HCT116 (cell line): ENCODE results near the gene SLC29A1. TPM values are rescaled to one million over a fixed set of nuclear protein-coding genes. Genes with fewer than 3 reads are reported as not detected.

Experiments used
- ATAC-seq: fragments of 200-7000 bp; cut with Tn5 transposase; 2 replicates; pipeline ENCODE4 v1.9.1; 2020; ENCODE audit warnings: mild to moderate bottlenecking, moderate library complexity
- BruUV-seq: library from RNA; stranded (reverse); fragments of 400-500 nt; replicated peaks from 2 replicates; lab custom pipeline; 2021; lab: Mats Ljungman, UMichigan
- CTCF ChIA-PET: fragments of 300-600 bp; sonication (Branson Sonifier 250); formaldehyde crosslinking; loops from one replicate; lab custom pipeline; 2021; ENCODE audit warnings: antibody characterized with exemption; lab: Charles Lee
- POLR2A ChIA-PET: fragments of 300-600, 350-600 bp; sonication (Branson Sonifier 250); formaldehyde crosslinking; loops from one replicate; lab custom pipeline; 2021; ENCODE audit warnings: antibody characterized with exemption; lab: Charles Lee
- RAD21 ChIA-PET, 2 experiments: fragments of 300-600 bp; sonication (Branson Sonifier 250); formaldehyde crosslinking; loops; one replicate each; lab custom pipeline; 2023; ENCODE audit warnings: low total read pairs in 2 of 2; ENCODE audit not compliant: uncharacterized antibody in 2 of 2, unreplicated experiment in 2 of 2, low non-redundant PET in 1 of 2; lab: Charles Lee
- DNase-seq: peaks from one replicate; pipeline ENCODE4 v3.0.0-alpha.2; 2010; ENCODE audit warnings: low read depth, low spot score
- H2AFZ ChIP-seq: fragments of 200-600 bp; shearing (Covaris generic), sonication (generic); 2 replicates; pipeline ENCODE4 v1.6.1; 2017; ENCODE audit warnings: low read depth, mixed run types, mixed read lengths, antibody characterized with exemption, low read length; ENCODE audit not compliant: poor library complexity, severe bottlenecking
- H3K27ac ChIP-seq: 2 replicates; pipeline ENCODE4 v1.5.1; 2012; ENCODE audit warnings: low read depth, low read length
- H3K27me3 ChIP-seq: fragments of 200-600 bp; sonication (generic); 2 replicates; pipeline ENCODE4 v1.6.1; 2016; ENCODE audit warnings: mixed run types, low read length, mixed read lengths; ENCODE audit not compliant: insufficient read depth
- H3K36me3 ChIP-seq, 2 experiments: fragments of 200-500 bp in 1 of 2; fragments of 200-600 bp in 1 of 2; sonication (Bioruptor generic) in 1 of 2; sonication (generic) in 1 of 2; 2 replicates each; pipeline versions ENCODE4 v1.5.1 to v1.6.1; 2014 to 2016; ENCODE audit warnings: low read length in 2 of 2, inconsistent platforms in 1 of 2, mixed read lengths in 1 of 2, mixed run types in 1 of 2; ENCODE audit not compliant: insufficient read depth in 2 of 2, control insufficient read depth in 1 of 2
- H3K4me1 ChIP-seq, 2 experiments: fragments of 200-600 bp in 1 of 2; sonication (generic) in 1 of 2; 2 replicates each; pipeline versions ENCODE4 v1.5.1 to v1.6.1; 2012 to 2017; ENCODE audit warnings: low read length in 2 of 2, inconsistent platforms in 1 of 2, mild to moderate bottlenecking in 1 of 2, mixed read lengths in 1 of 2, mixed run types in 1 of 2, moderate library complexity in 1 of 2; ENCODE audit not compliant: insufficient read depth in 2 of 2, control insufficient read depth in 1 of 2
- H3K4me2 ChIP-seq: fragments of 200-600 bp; sonication (generic); 2 replicates; pipeline ENCODE4 v1.6.1; 2017; ENCODE audit warnings: mixed run types, low read length, mixed read lengths
- H3K4me3 ChIP-seq, 2 experiments: fragments of 200-600 bp in 1 of 2; sonication (generic) in 1 of 2; replicated peaks in 1 of 2; 2 replicates each; pipeline ENCODE4 v1.5.1; 2011 to 2016; ENCODE audit warnings: low read length in 2 of 2, control low read depth in 1 of 2, low read depth in 1 of 2, mild to moderate bottlenecking in 1 of 2, mixed read lengths in 1 of 2, mixed run types in 1 of 2
- H3K79me2 ChIP-seq: fragments of 200-600 bp; sonication (generic); 2 replicates; pipeline ENCODE4 v1.6.1; 2017; ENCODE audit warnings: mild to moderate bottlenecking, mixed run types, low read length, moderate library complexity, mixed read lengths; ENCODE audit not compliant: insufficient read depth
- H3K9ac ChIP-seq: fragments of 200-600 bp; sonication (generic); 2 replicates; pipeline ENCODE4 v1.6.1; 2016; ENCODE audit warnings: low read length, mixed read lengths
- H3K9me2 ChIP-seq: fragments of 200-600 bp; sonication (generic), shearing (Covaris generic); 2 replicates; pipeline ENCODE4 v1.6.1; 2017; ENCODE audit warnings: mixed run types, mild to moderate bottlenecking, moderate library complexity; ENCODE audit not compliant: insufficient read depth
- H3K9me3 ChIP-seq, 2 experiments: fragments of 200-500 bp in 1 of 2; fragments of 200-600 bp in 1 of 2; sonication (Bioruptor generic) in 1 of 2; sonication (generic) in 1 of 2; 2 replicates each; pipeline ENCODE4 v1.6.1; 2014 to 2017; ENCODE audit warnings: low read length in 2 of 2, mixed read lengths in 2 of 2, inconsistent platforms in 1 of 2, low read depth in 1 of 2, mild to moderate bottlenecking in 1 of 2, mixed run types in 1 of 2, moderate library complexity in 1 of 2; ENCODE audit not compliant: control insufficient read depth in 1 of 2, insufficient read depth in 1 of 2
- H4K20me1 ChIP-seq: fragments of 200-600 bp; sonication (generic), shearing (Covaris generic); 2 replicates; pipeline ENCODE4 v1.6.1; 2017; ENCODE audit warnings: mixed run types, mild to moderate bottlenecking, moderate library complexity; ENCODE audit not compliant: insufficient read depth
- CEBPB ChIP-seq: IDR thresholded peaks from 2 replicates; pipeline ENCODE4 v1.6.1; 2012; ENCODE audit warnings: low read depth
- EGR1 ChIP-seq: IDR thresholded peaks from 2 replicates; pipeline ENCODE4 v1.6.1; 2012; ENCODE audit warnings: low read depth
- ELF1 ChIP-seq: IDR thresholded peaks from 2 replicates; pipeline ENCODE4 v1.6.1; 2012; ENCODE audit warnings: low read depth, borderline replicate concordance
- EZH2 ChIP-seq: fragments of 200-600 bp; sonication (generic); IDR thresholded peaks from 2 replicates; pipeline ENCODE4 v1.6.1; 2017; ENCODE audit warnings: antibody characterized with exemption, mixed run types
- EZH2phosphoT487 ChIP-seq: fragments of 200-600 bp; IDR thresholded peaks from 2 replicates; pipeline ENCODE4 v1.6.1; 2018; ENCODE audit warnings: antibody characterized with exemption, borderline replicate concordance
- FOSL1 ChIP-seq: IDR thresholded peaks from 2 replicates; pipeline ENCODE4 v1.6.1; 2012; ENCODE audit warnings: low read depth
- JUND ChIP-seq: IDR thresholded peaks from 2 replicates; pipeline ENCODE4 v1.6.1; 2012
- POLR2A ChIP-seq: IDR thresholded peaks from 2 replicates; pipeline ENCODE4 v1.7.0; 2011; ENCODE audit warnings: borderline replicate concordance; ENCODE audit not compliant: insufficient read depth, insufficient read length; ENCODE audit errors: extremely low read depth
- POLR2AphosphoS5 ChIP-seq: IDR thresholded peaks from 2 replicates; pipeline ENCODE4 v1.6.1; 2011; ENCODE audit warnings: mild to moderate bottlenecking, low read depth, low read length, moderate library complexity
- RAD21 ChIP-seq: IDR thresholded peaks from 2 replicates; pipeline ENCODE4 v1.6.1; 2012; ENCODE audit warnings: low read depth, mild to moderate bottlenecking
- SP1 ChIP-seq: IDR thresholded peaks from 2 replicates; pipeline ENCODE4 v1.6.1; 2012; ENCODE audit warnings: low read depth
- SRF ChIP-seq: IDR thresholded peaks from 2 replicates; pipeline ENCODE4 v1.6.1; 2012; ENCODE audit warnings: low read depth
- TCF7L2 ChIP-seq: IDR thresholded peaks from 2 replicates; pipeline ENCODE4 v1.7.0; 2011; ENCODE audit warnings: borderline replicate concordance, inconsistent platforms; ENCODE audit not compliant: insufficient read depth, insufficient read length; ENCODE audit errors: extremely low read depth
- ZFX ChIP-seq: fragments of 450-650 bp; IDR thresholded peaks from 2 replicates; pipeline ENCODE4 v1.6.1; 2017
- ZNF274 ChIP-seq: fragments of 200-500 bp; sonication (Bioruptor generic); IDR thresholded peaks from 2 replicates; pipeline ENCODE4 v1.6.1; 2014; ENCODE audit warnings: mild to moderate bottlenecking, low read depth, low read length, inconsistent platforms
- intact Hi-C: fragments of 100-400 bp; cut with micrococcal nuclease; formaldehyde crosslinking; loops from 2 replicates; pipeline ENCODE4 v1.10.0; 2022
- total RNA-seq: library from RNA; stranded (reverse); gene quantifications from one replicate; pipeline ENCODE4 v1.2.1, GENCODE V29; 2021; ENCODE audit not compliant: unreplicated experiment
- TF ChIP-seq, protein P1 (sequence below): IDR thresholded peaks from 2 replicates; pipeline ENCODE4 v1.6.1; 2012; ENCODE audit warnings: low read depth
- TF ChIP-seq, protein P2 (sequence below), 3 experiments: fragments of 200-600 bp in 1 of 3; sonication (generic) in 1 of 3; IDR thresholded peaks in 2 of 3; conservative IDR thresholded peaks in 1 of 3; 2 replicates each; pipeline ENCODE4 v1.5.1; 2012 to 2017; ENCODE audit warnings: low read depth in 2 of 3, low read length in 2 of 3, antibody characterized with exemption in 1 of 3, borderline replicate concordance in 1 of 3, control low read depth in 1 of 3, mild to moderate bottlenecking in 1 of 3, mixed read lengths in 1 of 3, mixed run types in 1 of 3, moderate library complexity in 1 of 3; ENCODE audit not compliant: insufficient read depth in 1 of 3
- TF ChIP-seq, protein P3 (sequence below): IDR thresholded peaks from 2 replicates; pipeline ENCODE4 v1.6.1; 2012
- TF ChIP-seq, protein P4 (sequence below): IDR thresholded peaks from 2 replicates; pipeline ENCODE4 v1.6.1; 2011; ENCODE audit warnings: mild to moderate bottlenecking, low read length, moderate library complexity; ENCODE audit not compliant: insufficient replicate concordance; ENCODE audit errors: extremely low read depth
- TF ChIP-seq, protein P5 (sequence below): IDR thresholded peaks from 2 replicates; pipeline ENCODE4 v1.6.1; 2012

SLC29A1 gene
- total RNA-seq, 1 experiment from 2014 or later: 67.6 TPM

DNA sequence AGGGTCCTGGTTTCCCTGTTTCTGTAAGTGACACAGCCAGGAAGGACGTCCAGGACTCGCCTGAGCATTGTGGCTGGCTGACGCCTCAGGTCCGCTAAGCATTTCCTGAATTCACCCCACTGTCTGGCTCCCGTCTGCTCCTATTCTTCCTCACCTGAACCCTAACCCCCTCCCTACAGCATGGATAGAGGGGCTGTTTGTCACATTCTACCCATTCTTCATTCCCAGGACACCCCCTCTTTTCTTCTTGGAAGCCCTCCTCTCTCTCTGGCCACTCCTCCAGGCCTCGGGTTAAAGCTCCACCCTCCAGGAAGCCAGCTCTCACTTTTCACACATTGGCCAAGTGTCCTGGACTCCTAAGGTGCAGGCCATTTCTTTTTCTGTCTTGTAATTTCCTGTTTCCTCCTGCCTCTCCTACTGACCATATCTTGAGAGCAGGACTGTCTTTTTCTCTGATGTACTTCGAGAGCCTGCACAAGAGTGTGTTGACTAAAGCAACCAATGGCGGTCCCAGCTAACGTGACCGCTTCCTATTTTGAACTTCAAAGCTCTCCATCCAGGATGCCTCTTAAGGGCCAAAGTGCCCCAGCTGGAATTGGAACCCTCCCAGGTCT, 30.9 kb upstream of the SLC29A1 start:
- no peak for TF ChIP-seq ZFX
- TF ChIP-seq TCF7L2: no peak
- TF ChIP-seq, protein P1, sequence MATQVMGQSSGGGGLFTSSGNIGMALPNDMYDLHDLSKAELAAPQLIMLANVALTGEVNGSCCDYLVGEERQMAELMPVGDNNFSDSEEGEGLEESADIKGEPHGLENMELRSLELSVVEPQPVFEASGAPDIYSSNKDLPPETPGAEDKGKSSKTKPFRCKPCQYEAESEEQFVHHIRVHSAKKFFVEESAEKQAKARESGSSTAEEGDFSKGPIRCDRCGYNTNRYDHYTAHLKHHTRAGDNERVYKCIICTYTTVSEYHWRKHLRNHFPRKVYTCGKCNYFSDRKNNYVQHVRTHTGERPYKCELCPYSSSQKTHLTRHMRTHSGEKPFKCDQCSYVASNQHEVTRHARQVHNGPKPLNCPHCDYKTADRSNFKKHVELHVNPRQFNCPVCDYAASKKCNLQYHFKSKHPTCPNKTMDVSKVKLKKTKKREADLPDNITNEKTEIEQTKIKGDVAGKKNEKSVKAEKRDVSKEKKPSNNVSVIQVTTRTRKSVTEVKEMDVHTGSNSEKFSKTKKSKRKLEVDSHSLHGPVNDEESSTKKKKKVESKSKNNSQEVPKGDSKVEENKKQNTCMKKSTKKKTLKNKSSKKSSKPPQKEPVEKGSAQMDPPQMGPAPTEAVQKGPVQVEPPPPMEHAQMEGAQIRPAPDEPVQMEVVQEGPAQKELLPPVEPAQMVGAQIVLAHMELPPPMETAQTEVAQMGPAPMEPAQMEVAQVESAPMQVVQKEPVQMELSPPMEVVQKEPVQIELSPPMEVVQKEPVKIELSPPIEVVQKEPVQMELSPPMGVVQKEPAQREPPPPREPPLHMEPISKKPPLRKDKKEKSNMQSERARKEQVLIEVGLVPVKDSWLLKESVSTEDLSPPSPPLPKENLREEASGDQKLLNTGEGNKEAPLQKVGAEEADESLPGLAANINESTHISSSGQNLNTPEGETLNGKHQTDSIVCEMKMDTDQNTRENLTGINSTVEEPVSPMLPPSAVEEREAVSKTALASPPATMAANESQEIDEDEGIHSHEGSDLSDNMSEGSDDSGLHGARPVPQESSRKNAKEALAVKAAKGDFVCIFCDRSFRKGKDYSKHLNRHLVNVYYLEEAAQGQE: no peak
- TF ChIP-seq, protein P2, sequence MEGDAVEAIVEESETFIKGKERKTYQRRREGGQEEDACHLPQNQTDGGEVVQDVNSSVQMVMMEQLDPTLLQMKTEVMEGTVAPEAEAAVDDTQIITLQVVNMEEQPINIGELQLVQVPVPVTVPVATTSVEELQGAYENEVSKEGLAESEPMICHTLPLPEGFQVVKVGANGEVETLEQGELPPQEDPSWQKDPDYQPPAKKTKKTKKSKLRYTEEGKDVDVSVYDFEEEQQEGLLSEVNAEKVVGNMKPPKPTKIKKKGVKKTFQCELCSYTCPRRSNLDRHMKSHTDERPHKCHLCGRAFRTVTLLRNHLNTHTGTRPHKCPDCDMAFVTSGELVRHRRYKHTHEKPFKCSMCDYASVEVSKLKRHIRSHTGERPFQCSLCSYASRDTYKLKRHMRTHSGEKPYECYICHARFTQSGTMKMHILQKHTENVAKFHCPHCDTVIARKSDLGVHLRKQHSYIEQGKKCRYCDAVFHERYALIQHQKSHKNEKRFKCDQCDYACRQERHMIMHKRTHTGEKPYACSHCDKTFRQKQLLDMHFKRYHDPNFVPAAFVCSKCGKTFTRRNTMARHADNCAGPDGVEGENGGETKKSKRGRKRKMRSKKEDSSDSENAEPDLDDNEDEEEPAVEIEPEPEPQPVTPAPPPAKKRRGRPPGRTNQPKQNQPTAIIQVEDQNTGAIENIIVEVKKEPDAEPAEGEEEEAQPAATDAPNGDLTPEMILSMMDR (IDR thresholded peaks at IDR 0.05 in 2 of 3, conservative IDR thresholded peaks at IDR 0.05 in 1 of 3; ENCODE audit: borderline replicate concordance in 1 of 3, insufficient read depth in 1 of 3, low read depth in 2 of 3, low read length in 2 of 3): no peak
- TF ChIP-seq CEBPB: no peak
- no peak for TF ChIP-seq JUND
- TF ChIP-seq, protein P3, sequence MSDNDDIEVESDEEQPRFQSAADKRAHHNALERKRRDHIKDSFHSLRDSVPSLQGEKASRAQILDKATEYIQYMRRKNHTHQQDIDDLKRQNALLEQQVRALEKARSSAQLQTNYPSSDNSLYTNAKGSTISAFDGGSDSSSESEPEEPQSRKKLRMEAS: no peak
- TF ChIP-seq EGR1: no peak
- TF ChIP-seq EZH2phosphoT487: no peak
- TF ChIP-seq ZNF274: no peak
- TF ChIP-seq FOSL1: no peak
- no peak for TF ChIP-seq POLR2A
- TF ChIP-seq POLR2AphosphoS5: no peak
- no peak for TF ChIP-seq SP1
- no peak for TF ChIP-seq RAD21
- TF ChIP-seq ELF1: no peak
- no peak for TF ChIP-seq SRF
- TF ChIP-seq, protein P4, sequence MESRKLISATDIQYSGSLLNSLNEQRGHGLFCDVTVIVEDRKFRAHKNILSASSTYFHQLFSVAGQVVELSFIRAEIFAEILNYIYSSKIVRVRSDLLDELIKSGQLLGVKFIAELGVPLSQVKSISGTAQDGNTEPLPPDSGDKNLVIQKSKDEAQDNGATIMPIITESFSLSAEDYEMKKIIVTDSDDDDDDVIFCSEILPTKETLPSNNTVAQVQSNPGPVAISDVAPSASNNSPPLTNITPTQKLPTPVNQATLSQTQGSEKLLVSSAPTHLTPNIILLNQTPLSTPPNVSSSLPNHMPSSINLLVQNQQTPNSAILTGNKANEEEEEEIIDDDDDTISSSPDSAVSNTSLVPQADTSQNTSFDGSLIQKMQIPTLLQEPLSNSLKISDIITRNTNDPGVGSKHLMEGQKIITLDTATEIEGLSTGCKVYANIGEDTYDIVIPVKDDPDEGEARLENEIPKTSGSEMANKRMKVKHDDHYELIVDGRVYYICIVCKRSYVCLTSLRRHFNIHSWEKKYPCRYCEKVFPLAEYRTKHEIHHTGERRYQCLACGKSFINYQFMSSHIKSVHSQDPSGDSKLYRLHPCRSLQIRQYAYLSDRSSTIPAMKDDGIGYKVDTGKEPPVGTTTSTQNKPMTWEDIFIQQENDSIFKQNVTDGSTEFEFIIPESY: no peak
- TF ChIP-seq, protein P5, sequence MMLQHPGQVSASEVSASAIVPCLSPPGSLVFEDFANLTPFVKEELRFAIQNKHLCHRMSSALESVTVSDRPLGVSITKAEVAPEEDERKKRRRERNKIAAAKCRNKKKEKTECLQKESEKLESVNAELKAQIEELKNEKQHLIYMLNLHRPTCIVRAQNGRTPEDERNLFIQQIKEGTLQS: no peak
- TF ChIP-seq EZH2: no peak
- TF ChIP-seq, all 23 proteins: peak for 0
- peak overlapping the region; percentile 17; the same call in 1 of the 2 replicates for H3K4me2 ChIP-seq
- no peak overlapping the region for H3K27ac ChIP-seq
- RAD21 ChIA-PET: no interaction called here
- no peak for DNase-seq
- no peaks in the 10 kb centered on the region for H4K20me1 ChIP-seq
- peaks cover 10 to 13% of the 10 kb centered on the region in 2 experiments; a peak in 3 of 4 replicates for H3K4me1 ChIP-seq
- POLR2A ChIA-PET: interaction anchor here (1.5 to 1.9 kb wide), 2 partner anchors 20 to 54 kb away, joined by 3 to 6 read pairs; partner anchors contain the start of gene HSP90AB1
- no peaks in the 10 kb centered on the region for H3K79me2 ChIP-seq
- no peaks in the 10 kb centered on the region for H3K27me3 ChIP-seq
- H2AFZ ChIP-seq: peak overlapping the region; percentile 56
- no peak overlapping the region for H3K9ac ChIP-seq
- no TSS peak for BruUV-seq
- H3K36me3 ChIP-seq: no peaks in the 10 kb centered on the region
- H3K9me2 ChIP-seq: no peaks in the 10 kb centered on the region
- peak; percentile 87 for ATAC-seq
- no peaks in the 10 kb centered on the region for H3K9me3 ChIP-seq
- no peak overlapping the region for H3K4me3 ChIP-seq
- intact Hi-C loops: no loop called here
- CTCF ChIA-PET: interaction anchor here (1.2 kb wide), 2 partner anchors 17 to 45 kb away, joined by 3 read pairs; no protein-coding TSS in a partner anchor
